AG04449 (cell line): Measurements from ENCODE around the gene CDK5.

Experiments used
- CTCF ChIA-PET: fragments of 350-600 bp; formaldehyde crosslinking; extraction: SDS; loops from one replicate; lab custom pipeline; 2021; ENCODE audit warnings: antibody characterized with exemption; lab: Yijun Ruan, JAX
- POLR2A ChIA-PET: fragments of 400-600, 350-600 bp; formaldehyde crosslinking; extraction: SDS; loops from one replicate; lab custom pipeline; 2020; ENCODE audit warnings: antibody characterized with exemption, inconsistent platforms; lab: Yijun Ruan, JAX
- DNase-seq: peaks from one replicate; pipeline ENCODE4 v3.0.0-alpha.2; 2010; ENCODE audit warnings: low read depth, low spot score
- H3K4me3 ChIP-seq: 2 replicates; pipeline ENCODE4 v1.5.1; 2011; ENCODE audit warnings: low read depth, mild to moderate bottlenecking, control low read depth, low read length
- CTCF ChIP-seq: IDR thresholded peaks from one replicate; pipeline ENCODE4 v1.5.1; 2011; ENCODE audit warnings: mild to moderate bottlenecking, moderate library complexity, low read length, control low read depth, inconsistent platforms; ENCODE audit not compliant: insufficient read depth; ENCODE audit errors: missing control alignments

Gene CDK5

GRCh38 chr7:151025924-151026671 is 31.6 kb downstream of the CDK5 start:
- ChIA-PET CTCF (interaction anchor here (5.5 to 7.1 kb wide), 3 partner anchors 8 to 84 kb away, joined by 60 to 77 read pairs (median 65); no protein-coding TSS in a partner anchor), POLR2A (no interaction called here)
- no peak overlapping the region for H3K4me3 ChIP-seq
- DNase-seq = no peak
- TF ChIP-seq CTCF = no peak

GRCh38 chr7:151024435-151025056 is 33.2 kb downstream of the CDK5 start, which contains the start of gene ATG9B:
ATG9B (minus strand) TSS chr7:151024494; CDS start chr7:151024423, 71 bp downstream.
- POLR2A ChIA-PET = no interaction called here
- DNase-seq = no peak
- H3K4me3 ChIP-seq = no peak within 1 kb of the TSS
- CTCF ChIA-PET = interaction anchor here (7.1 to 9.0 kb wide), 2 partner anchors 13 to 87 kb away, joined by 65 to 125 read pairs; no protein-coding TSS in a partner anchor
- no peak for TF ChIP-seq CTCF

DNA sequence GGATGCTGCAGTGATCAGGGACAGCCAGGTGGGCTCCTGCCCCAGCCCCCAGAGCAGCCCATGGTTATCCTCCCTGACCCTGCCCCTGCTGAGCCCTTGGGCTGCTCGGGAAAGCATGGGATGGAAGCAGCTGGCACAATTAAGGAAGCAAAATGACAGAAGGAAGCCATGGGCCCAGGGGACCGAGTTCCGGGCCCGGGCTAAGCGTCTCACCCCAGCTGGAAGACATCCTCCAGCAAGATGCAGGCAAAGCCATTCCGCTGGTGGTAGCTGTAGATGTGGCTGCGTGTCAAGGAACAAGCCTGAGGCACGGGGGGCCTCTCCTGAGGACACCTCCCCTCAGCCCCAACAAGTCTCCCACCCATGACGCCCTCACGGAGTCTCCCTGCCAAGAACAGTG is 34.5 kb downstream of the CDK5 start:
- no peak for TF ChIP-seq CTCF
- POLR2A ChIA-PET = interaction anchor here (1.1 kb wide), 1 partner anchor 13 kb away, joined by 3 read pairs; no protein-coding TSS in a partner anchor
- CTCF ChIA-PET = interaction anchor here (1.0 to 9.0 kb wide), 3 partner anchors 11 to 88 kb away, joined by 3 to 125 read pairs (median 65); no protein-coding TSS in a partner anchor
- no peak for DNase-seq
- H3K4me3 ChIP-seq = no peak overlapping the region

DNA sequence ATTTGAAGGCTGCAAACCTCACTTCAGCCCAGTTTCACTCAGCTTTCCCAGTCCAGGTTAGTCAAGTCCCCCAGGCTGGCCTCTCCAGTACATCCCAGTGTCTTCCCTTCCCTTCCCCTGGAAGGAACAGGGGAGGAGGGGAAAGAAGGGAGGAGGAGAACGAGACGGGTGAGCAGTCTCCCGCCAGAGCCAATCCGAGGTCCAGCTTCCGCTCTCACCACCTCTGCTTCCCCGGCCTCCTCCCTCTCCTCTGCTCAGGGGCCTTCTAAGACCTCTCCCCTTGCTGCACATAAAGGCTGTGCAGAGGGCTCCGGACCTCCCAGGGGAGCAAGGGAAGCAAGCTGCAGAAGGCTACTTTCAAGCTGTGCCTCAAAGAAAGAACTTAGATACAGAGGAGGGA is 37.5 kb downstream of the CDK5 start:
- H3K4me3 ChIP-seq = no peak overlapping the region
- ChIA-PET CTCF (interaction anchor here (0.8 to 9.0 kb wide), 7 partner anchors 8 to 91 kb away, joined by 3 to 125 read pairs (median 34); partner anchors contain the start of gene ABCB8), POLR2A (interaction anchor here (0.6 to 0.9 kb wide), 2 partner anchors 60 to 89 kb away, joined by 3 read pairs; partner anchors contain the start of gene FASTK)
- TF ChIP-seq CTCF = no peak
- DNase-seq = no peak

DNA sequence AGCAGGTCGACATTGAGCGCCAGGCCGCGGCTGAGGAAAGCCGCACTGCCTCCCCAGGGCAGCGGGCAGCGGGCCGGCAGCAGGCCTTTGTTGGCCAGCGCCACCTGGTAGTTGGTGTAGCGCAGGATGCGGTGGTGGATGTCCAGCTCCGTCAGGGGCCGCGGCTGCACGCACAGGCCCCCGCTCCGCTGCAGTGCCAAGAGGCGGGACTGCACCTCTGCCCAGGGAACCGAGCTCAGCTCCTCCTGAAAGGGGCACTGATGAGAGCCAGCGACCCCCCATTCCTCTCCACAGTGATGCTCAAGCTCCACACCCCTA is 38.6 kb downstream of the CDK5 start:
- TF ChIP-seq CTCF = no peak
- POLR2A ChIA-PET = interaction anchor here (0.7 to 1.1 kb wide), 2 partner anchors 9 to 1893 kb away, joined by 4 to 6 read pairs; partner anchors contain the start of gene ABCB8
- H3K4me3 ChIP-seq = no peak overlapping the region; the same call in 1 of the 2 replicates
- CTCF ChIA-PET = interaction anchor here (0.6 to 9.0 kb wide), 25 partner anchors 9 to 550 kb away, joined by 3 to 125 read pairs (median 5); partner anchors contain the start of genes ABCB8, ABCF2 and ASIC3
- no peak for DNase-seq
